KMS-11 (cell line): ENCODE results near the gene HDAC4.

Experiments used
- H2AFZ ChIP-seq: fragments of 200-600 bp; sonication (generic); 2 replicates; pipeline ENCODE4 v1.6.1; 2016; ENCODE audit warnings: antibody characterized with exemption, mixed run types, low read depth
- H3K27ac ChIP-seq: fragments of 200-600 bp; sonication (generic); 2 replicates; pipeline ENCODE4 v1.6.1; 2016; ENCODE audit warnings: mild to moderate bottlenecking, mixed run types
- H3K27me3 ChIP-seq: fragments of 200-600 bp; sonication (generic); 2 replicates; pipeline ENCODE4 v1.6.1; 2017; ENCODE audit warnings: mild to moderate bottlenecking, low read depth, mixed run types, moderate library complexity; ENCODE audit not compliant: insufficient read depth
- H3K36me3 ChIP-seq: fragments of 200-600 bp; sonication (generic); 2 replicates; pipeline ENCODE4 v1.6.1; 2017; ENCODE audit warnings: mild to moderate bottlenecking, mixed run types; ENCODE audit not compliant: insufficient read depth
- H3K4me1 ChIP-seq: fragments of 200-600 bp; sonication (generic); 2 replicates; pipeline ENCODE4 v1.6.1; 2016; ENCODE audit warnings: mild to moderate bottlenecking, low read depth, mixed run types; ENCODE audit not compliant: poor library complexity, severe bottlenecking
- H3K4me2 ChIP-seq: fragments of 200-600 bp; sonication (generic); 2 replicates; pipeline ENCODE4 v1.7.0; 2016; ENCODE audit warnings: mild to moderate bottlenecking, mixed run types
- H3K4me3 ChIP-seq: fragments of 200-600 bp; sonication (generic); IDR thresholded peaks from 2 replicates; pipeline ENCODE4 v1.6.1; 2017; ENCODE audit warnings: low read depth, low read length, mixed read lengths; ENCODE audit not compliant: insufficient read depth
- H3K79me2 ChIP-seq: fragments of 200-600 bp; sonication (generic); 2 replicates; pipeline ENCODE4 v1.6.1; 2016; ENCODE audit warnings: low read depth, mixed run types; ENCODE audit not compliant: insufficient read depth
- H3K9ac ChIP-seq: fragments of 200-600 bp; sonication (generic); 2 replicates; pipeline ENCODE4 v1.6.1; 2016; ENCODE audit warnings: mild to moderate bottlenecking, mixed run types
- H4K20me1 ChIP-seq: fragments of 200-600 bp; sonication (generic); 2 replicates; pipeline ENCODE4 v1.6.1; 2016; ENCODE audit warnings: mild to moderate bottlenecking, mixed run types; ENCODE audit not compliant: insufficient read depth
- TF ChIP-seq, protein P1 (sequence below): fragments of 200-600 bp; sonication (generic); conservative IDR thresholded peaks from 2 replicates; pipeline ENCODE4 v1.6.1; 2017; ENCODE audit warnings: low read depth, mild to moderate bottlenecking, antibody characterized with exemption, low read length, moderate library complexity, mixed read lengths

The HDAC4 gene

DNA sequence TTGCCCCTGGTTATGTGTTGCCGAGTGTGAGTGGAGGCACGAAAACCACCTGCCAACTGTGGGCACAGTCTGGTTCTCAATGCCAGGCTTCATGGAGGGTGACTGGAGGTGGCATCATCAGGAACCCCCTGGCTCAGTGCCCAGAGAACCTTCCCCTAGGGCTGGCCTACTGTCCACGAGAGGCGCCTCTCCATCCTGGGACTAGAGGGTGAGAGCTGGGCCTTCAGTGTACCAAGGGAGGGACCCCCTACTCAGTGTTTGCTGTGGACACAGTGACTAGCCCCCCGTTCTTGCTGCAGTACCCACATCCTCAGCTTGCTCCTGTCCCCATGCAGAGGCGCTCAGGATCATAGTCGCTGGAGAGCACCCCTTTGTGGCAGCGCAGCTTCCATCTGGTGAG is 202.6 kb downstream of the HDAC4 start:
- no peaks in the 10 kb centered on the region for H4K20me1 ChIP-seq
- no peaks in the 10 kb centered on the region; the same call in 1 of the 2 replicates for H3K79me2 ChIP-seq
- peaks cover 24% of the 10 kb centered on the region for H3K4me1 ChIP-seq
- no peaks in the 10 kb centered on the region for H3K27me3 ChIP-seq
- H3K36me3 ChIP-seq: no peaks in the 10 kb centered on the region
- H3K4me2 ChIP-seq: no peak overlapping the region
- TF ChIP-seq, protein P1, sequence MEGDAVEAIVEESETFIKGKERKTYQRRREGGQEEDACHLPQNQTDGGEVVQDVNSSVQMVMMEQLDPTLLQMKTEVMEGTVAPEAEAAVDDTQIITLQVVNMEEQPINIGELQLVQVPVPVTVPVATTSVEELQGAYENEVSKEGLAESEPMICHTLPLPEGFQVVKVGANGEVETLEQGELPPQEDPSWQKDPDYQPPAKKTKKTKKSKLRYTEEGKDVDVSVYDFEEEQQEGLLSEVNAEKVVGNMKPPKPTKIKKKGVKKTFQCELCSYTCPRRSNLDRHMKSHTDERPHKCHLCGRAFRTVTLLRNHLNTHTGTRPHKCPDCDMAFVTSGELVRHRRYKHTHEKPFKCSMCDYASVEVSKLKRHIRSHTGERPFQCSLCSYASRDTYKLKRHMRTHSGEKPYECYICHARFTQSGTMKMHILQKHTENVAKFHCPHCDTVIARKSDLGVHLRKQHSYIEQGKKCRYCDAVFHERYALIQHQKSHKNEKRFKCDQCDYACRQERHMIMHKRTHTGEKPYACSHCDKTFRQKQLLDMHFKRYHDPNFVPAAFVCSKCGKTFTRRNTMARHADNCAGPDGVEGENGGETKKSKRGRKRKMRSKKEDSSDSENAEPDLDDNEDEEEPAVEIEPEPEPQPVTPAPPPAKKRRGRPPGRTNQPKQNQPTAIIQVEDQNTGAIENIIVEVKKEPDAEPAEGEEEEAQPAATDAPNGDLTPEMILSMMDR: no peak
- no peak overlapping the region for H3K4me3 ChIP-seq
- H3K9ac ChIP-seq: no peak overlapping the region
- H3K27ac ChIP-seq: no peak overlapping the region
- H2AFZ ChIP-seq: no peak overlapping the region

DNA sequence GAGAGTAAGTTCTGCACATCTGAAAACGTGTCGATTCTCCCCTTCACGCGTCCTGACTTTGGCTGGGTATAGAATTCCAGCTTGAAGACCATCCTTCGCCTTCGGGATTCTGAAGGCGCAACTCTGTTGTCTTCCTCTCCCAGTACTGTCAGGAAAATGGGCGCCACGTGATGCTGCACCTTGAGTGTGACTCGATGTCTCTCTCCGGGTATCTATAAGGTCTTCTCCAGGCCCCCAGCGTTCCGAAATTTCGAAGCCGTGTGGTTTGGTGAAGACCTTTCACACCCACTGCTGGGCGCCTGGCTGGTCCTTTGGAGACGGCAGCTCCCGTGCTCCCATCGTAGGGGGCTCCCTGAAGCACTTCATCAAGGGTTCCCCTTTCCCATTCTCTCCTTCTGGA is 203.7 kb downstream of the HDAC4 start:
- H3K9ac ChIP-seq: no peak overlapping the region
- TF ChIP-seq, protein P1: no peak
- H3K27me3 ChIP-seq: no peaks in the 10 kb centered on the region
- H3K27ac ChIP-seq: no peak overlapping the region
- peaks cover 17% of the 10 kb centered on the region for H3K4me1 ChIP-seq
- no peak overlapping the region for H3K4me3 ChIP-seq
- no peak overlapping the region for H3K4me2 ChIP-seq
- H4K20me1 ChIP-seq: no peaks in the 10 kb centered on the region
- H3K79me2 ChIP-seq: no peaks in the 10 kb centered on the region; the same call in 1 of the 2 replicates
- no peak overlapping the region for H2AFZ ChIP-seq
- H3K36me3 ChIP-seq: no peaks in the 10 kb centered on the region

DNA sequence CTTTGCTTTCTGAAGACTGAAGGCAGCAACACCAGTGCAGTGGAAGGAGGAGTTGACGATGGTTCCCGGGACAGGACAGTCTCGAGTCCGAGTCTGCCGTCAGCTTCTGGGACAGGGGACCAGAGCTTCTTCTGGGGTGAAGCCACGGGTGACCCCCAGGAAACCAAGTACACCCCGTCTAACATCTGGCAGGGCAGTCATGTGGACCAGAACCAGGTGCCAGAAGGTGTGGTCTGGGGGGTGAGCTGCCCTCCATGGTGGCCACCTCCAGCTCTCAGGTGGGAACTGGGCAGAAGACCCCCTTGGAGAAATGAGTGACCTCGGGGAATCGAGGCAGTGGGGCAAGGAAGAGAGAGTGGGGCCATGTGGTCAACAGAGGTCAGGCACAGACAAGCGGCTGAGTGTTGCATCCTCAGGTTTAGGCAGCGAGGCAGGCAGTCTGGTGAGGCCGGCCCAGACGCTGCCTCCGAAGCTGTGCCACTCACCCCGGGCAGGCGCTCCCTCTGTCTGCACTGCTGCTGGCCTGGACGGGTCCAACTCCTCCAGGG is 204.3 kb downstream of the HDAC4 start:
- Histone ChIP-seq H3K36me3 (no peaks in the 10 kb centered on the region), H3K79me2 (no peaks in the 10 kb centered on the region; the same call in 1 of the 2 replicates), H2AFZ (no peak overlapping the region), H4K20me1 (no peaks in the 10 kb centered on the region), H3K4me2 (no peak overlapping the region), H3K4me3 (no peak overlapping the region), H3K9ac (no peak overlapping the region), H3K27ac (no peak overlapping the region), H3K27me3 (no peaks in the 10 kb centered on the region), H3K4me1 (peaks cover 11% of the 10 kb centered on the region)
- TF ChIP-seq, protein P1: no peak

DNA sequence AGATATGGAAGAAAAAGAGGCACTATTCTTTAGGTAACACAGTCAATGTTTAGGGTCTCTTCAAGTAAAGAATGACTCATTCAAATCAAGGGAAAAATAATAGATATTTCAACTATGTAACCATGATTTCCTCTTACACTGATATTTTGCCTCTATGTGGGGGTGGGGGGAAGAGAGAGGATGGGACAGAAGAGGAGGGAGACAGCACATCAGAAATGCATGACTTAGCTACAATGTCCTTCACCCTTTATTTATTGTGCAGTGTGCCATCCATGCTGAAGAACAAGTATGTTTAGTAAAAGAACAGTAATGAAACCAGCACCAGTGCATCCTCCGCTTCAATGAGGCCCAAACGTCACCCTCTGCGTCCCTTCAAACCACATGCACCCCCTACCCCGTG is 204.8 kb downstream of the HDAC4 start:
- Histone ChIP-seq H3K4me1 (peaks cover 5% of the 10 kb centered on the region), H3K4me3 (no peak overlapping the region), H3K27me3 (no peaks in the 10 kb centered on the region), H3K79me2 (no peaks in the 10 kb centered on the region; the same call in 1 of the 2 replicates), H3K27ac (no peak overlapping the region), H3K4me2 (no peak overlapping the region), H3K9ac (no peak overlapping the region), H2AFZ (no peak overlapping the region), H4K20me1 (no peaks in the 10 kb centered on the region), H3K36me3 (no peaks in the 10 kb centered on the region)
- TF ChIP-seq, protein P1: no peak
